ENCODE measurements around the gene HES7. TPM values are rescaled to one million over a fixed set of nuclear protein-coding genes. Genes with fewer than 3 reads are reported as not detected.

The HES7 gene
- total RNA-seq, 1 experiment from 2014 or later = 0.28 TPM

- CTCF ChIA-PET = no interaction called here
- BruUV-seq (replicated peaks) = no TSS peak
- H3K9me3 Mint-ChIP-seq (ENCODE audit: low read depth, unreplicated experiment) = no peaks in the 10 kb centered on the region
- no peak for TF ChIP-seq CTCF (IDR thresholded peaks at IDR 0.05; ENCODE audit: unreplicated experiment)
- no peak overlapping the region for H3K27ac Mint-ChIP-seq (ENCODE audit: unreplicated experiment)
- H3K4me3 Mint-ChIP-seq (ENCODE audit: low read depth, unreplicated experiment) = peak overlapping the region; percentile 71
- no peak for DNase-seq
- intact Hi-C loops (cut with micrococcal nuclease; ENCODE audit: unreplicated experiment) = no loop called here
- peaks cover 18% of the 10 kb centered on the region for H3K36me3 Mint-ChIP-seq (ENCODE audit: insufficient read depth, unreplicated experiment)
- H3K27me3 Mint-ChIP-seq (ENCODE audit: unreplicated experiment) = no peaks in the 10 kb centered on the region
- no peaks in the 10 kb centered on the region for H3K4me1 Mint-ChIP-seq (ENCODE audit: low read depth, unreplicated experiment)
These were observed 27.3 kb upstream of the HES7 start for GRCh38 chr17:8151120-8151640.

GRCh38 chr17:8150194-8151119 lies 26.6 kb upstream of the HES7 start:
- CTCF ChIA-PET = no interaction called here
- Mint-ChIP-seq H3K27ac (ENCODE audit: unreplicated experiment) (no peak overlapping the region), H3K9me3 (ENCODE audit: low read depth, unreplicated experiment) (no peaks in the 10 kb centered on the region), H3K4me1 (ENCODE audit: low read depth, unreplicated experiment) (no peaks in the 10 kb centered on the region), H3K36me3 (ENCODE audit: insufficient read depth, unreplicated experiment) (peaks cover 18% of the 10 kb centered on the region), H3K4me3 (ENCODE audit: low read depth, unreplicated experiment) (no peak overlapping the region), H3K27me3 (ENCODE audit: unreplicated experiment) (no peaks in the 10 kb centered on the region)
- no peak for TF ChIP-seq CTCF (IDR thresholded peaks at IDR 0.05; ENCODE audit: unreplicated experiment)
- no peak for DNase-seq
- no TSS peak for BruUV-seq (replicated peaks)
- intact Hi-C loops (cut with micrococcal nuclease; ENCODE audit: unreplicated experiment) = no loop called here

DNA sequence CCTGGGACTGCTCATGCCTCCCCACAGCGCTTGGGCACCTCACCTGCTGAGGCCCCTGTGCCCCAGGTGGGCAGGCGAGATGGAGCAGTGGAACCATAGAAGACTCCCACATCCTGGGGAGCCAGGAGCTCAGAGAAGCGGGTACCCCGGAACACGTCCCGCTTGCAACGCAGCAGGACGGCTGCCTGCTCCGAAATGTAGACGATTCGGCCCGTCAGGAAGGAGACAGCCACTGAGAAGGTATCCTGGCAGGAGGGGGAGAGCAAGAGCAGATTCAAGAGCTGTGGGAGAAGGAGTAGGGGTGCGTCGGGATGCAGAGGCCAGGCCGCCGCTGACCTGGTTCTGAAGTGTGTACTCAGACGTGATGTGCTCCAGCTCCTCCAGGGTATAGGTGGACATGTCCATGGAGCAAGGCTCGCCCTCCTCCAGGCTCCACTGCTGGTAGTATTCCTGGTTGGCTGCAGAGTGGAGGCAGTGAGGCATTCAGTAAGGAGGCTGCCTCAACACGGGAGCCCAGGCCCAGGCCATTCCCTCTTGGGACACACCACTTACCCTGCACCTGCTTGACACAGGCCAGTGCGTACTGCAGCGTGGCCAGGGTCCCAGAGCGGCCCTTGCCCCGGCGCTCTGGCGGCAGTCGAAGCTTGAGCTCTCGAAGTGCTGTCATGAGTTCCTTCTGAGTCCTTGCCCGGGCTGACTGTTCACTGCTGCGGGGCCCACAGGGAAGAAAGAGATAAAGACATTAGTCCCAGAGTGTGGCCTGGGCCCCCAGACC lies 25.7 kb upstream of the HES7 start:
- CTCF ChIA-PET = no interaction called here
- Mint-ChIP-seq H3K27me3 (ENCODE audit: unreplicated experiment) (no peaks in the 10 kb centered on the region), H3K9me3 (ENCODE audit: low read depth, unreplicated experiment) (no peaks in the 10 kb centered on the region), H3K4me1 (ENCODE audit: low read depth, unreplicated experiment) (no peaks in the 10 kb centered on the region), H3K27ac (ENCODE audit: unreplicated experiment) (no peak overlapping the region), H3K36me3 (ENCODE audit: insufficient read depth, unreplicated experiment) (peaks cover 23% of the 10 kb centered on the region), H3K4me3 (ENCODE audit: low read depth, unreplicated experiment) (no peak overlapping the region)
- intact Hi-C loops (cut with micrococcal nuclease; ENCODE audit: unreplicated experiment) = no loop called here
- no peak for TF ChIP-seq CTCF (IDR thresholded peaks at IDR 0.05; ENCODE audit: unreplicated experiment)
- no TSS peak for BruUV-seq (replicated peaks)
- DNase-seq = no peak

GRCh38 chr17:8148560-8148959 lies 24.7 kb upstream of the HES7 start:
- CTCF ChIA-PET = no interaction called here
- Mint-ChIP-seq H3K9me3 (ENCODE audit: low read depth, unreplicated experiment) (no peaks in the 10 kb centered on the region), H3K36me3 (ENCODE audit: insufficient read depth, unreplicated experiment) (peaks cover 32% of the 10 kb centered on the region), H3K4me1 (ENCODE audit: low read depth, unreplicated experiment) (no peaks in the 10 kb centered on the region), H3K27ac (ENCODE audit: unreplicated experiment) (no peak overlapping the region), H3K4me3 (ENCODE audit: low read depth, unreplicated experiment) (no peak overlapping the region), H3K27me3 (ENCODE audit: unreplicated experiment) (no peaks in the 10 kb centered on the region)
- intact Hi-C loops (cut with micrococcal nuclease; ENCODE audit: unreplicated experiment) = no loop called here
- no peak for DNase-seq
- TF ChIP-seq CTCF (IDR thresholded peaks at IDR 0.05; ENCODE audit: unreplicated experiment) = no peak
- BruUV-seq (replicated peaks) = no TSS peak

All from Calu3 (cell line).